Astrocyte (in vitro differentiated cells and primary cell): ENCODE results near the gene KLF2.

Experiments used
- EZH2 ChIP-seq: IDR thresholded peaks from 2 replicates; pipeline ENCODE4 v1.6.1; 2012; ENCODE audit warnings: mild to moderate bottlenecking, low read length, inconsistent platforms; ENCODE audit not compliant: insufficient read depth
- TF ChIP-seq, protein P1 (sequence below): IDR thresholded peaks from 2 replicates; pipeline ENCODE4 v1.5.1; 2011; ENCODE audit warnings: low read depth, mild to moderate bottlenecking, inconsistent platforms, low read length, moderate library complexity; ENCODE audit not compliant: insufficient read depth

- TF ChIP-seq, protein P1, sequence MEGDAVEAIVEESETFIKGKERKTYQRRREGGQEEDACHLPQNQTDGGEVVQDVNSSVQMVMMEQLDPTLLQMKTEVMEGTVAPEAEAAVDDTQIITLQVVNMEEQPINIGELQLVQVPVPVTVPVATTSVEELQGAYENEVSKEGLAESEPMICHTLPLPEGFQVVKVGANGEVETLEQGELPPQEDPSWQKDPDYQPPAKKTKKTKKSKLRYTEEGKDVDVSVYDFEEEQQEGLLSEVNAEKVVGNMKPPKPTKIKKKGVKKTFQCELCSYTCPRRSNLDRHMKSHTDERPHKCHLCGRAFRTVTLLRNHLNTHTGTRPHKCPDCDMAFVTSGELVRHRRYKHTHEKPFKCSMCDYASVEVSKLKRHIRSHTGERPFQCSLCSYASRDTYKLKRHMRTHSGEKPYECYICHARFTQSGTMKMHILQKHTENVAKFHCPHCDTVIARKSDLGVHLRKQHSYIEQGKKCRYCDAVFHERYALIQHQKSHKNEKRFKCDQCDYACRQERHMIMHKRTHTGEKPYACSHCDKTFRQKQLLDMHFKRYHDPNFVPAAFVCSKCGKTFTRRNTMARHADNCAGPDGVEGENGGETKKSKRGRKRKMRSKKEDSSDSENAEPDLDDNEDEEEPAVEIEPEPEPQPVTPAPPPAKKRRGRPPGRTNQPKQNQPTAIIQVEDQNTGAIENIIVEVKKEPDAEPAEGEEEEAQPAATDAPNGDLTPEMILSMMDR, result no peak
- no peak for TF ChIP-seq EZH2
Observed at GRCh38 chr19:16333001-16333586, 8.5 kb downstream of the KLF2 start.
